Skeletal muscle satellite cell (primary cell): Measurements from ENCODE around the gene NAA40.

ENCODE experiments used
- H3K27me3 ChIP-seq: 2 replicates; pipeline ENCODE4 v1.7.0; 2013; ENCODE audit warnings: low read length; ENCODE audit not compliant: control insufficient read depth, insufficient read depth
- H3K36me3 ChIP-seq: 2 replicates; pipeline ENCODE4 v1.7.0; 2013; ENCODE audit warnings: mild to moderate bottlenecking, control low read depth, low read length; ENCODE audit not compliant: insufficient read depth
- H3K4me1 ChIP-seq: 2 replicates; pipeline ENCODE4 v1.7.0; 2013; ENCODE audit warnings: low read length; ENCODE audit not compliant: control insufficient read depth, insufficient read depth
- H3K4me2 ChIP-seq: 2 replicates; pipeline ENCODE4 v1.7.0; 2013; ENCODE audit warnings: mild to moderate bottlenecking, low read length
- H3K4me3 ChIP-seq: 2 replicates; pipeline ENCODE4 v1.7.0; 2013; ENCODE audit warnings: low read length
- H3K9ac ChIP-seq: 2 replicates; pipeline ENCODE4 v1.7.0; 2013; ENCODE audit warnings: mild to moderate bottlenecking, low read depth, low read length, moderate library complexity
- H3K9me3 ChIP-seq: replicated peaks from 2 replicates; pipeline ENCODE4 v1.7.0; 2013; ENCODE audit warnings: mild to moderate bottlenecking, control low read depth, low read length

NAA40 gene

GRCh38 chr11:63997104-63997700 is 58.4 kb downstream of the NAA40 start:
- Histone ChIP-seq H3K27me3 (no peaks in the 10 kb centered on the region), H3K4me1 (peaks cover 4% of the 10 kb centered on the region), H3K9me3 (no peaks in the 10 kb centered on the region), H3K4me2 (no peak overlapping the region), H3K36me3 (peaks cover 38% of the 10 kb centered on the region), H3K9ac (no peak overlapping the region), H3K4me3 (no peak overlapping the region)

GRCh38 chr11:63997801-63998337 is 59.1 kb downstream of the NAA40 start:
- peaks cover 38% of the 10 kb centered on the region for H3K36me3 ChIP-seq
- no peaks in the 10 kb centered on the region for H3K9me3 ChIP-seq
- H3K27me3 ChIP-seq, result no peaks in the 10 kb centered on the region
- no peak overlapping the region for H3K9ac ChIP-seq
- H3K4me1 ChIP-seq, result peaks cover 4% of the 10 kb centered on the region
- no peak overlapping the region for H3K4me3 ChIP-seq
- no peak overlapping the region for H3K4me2 ChIP-seq

DNA sequence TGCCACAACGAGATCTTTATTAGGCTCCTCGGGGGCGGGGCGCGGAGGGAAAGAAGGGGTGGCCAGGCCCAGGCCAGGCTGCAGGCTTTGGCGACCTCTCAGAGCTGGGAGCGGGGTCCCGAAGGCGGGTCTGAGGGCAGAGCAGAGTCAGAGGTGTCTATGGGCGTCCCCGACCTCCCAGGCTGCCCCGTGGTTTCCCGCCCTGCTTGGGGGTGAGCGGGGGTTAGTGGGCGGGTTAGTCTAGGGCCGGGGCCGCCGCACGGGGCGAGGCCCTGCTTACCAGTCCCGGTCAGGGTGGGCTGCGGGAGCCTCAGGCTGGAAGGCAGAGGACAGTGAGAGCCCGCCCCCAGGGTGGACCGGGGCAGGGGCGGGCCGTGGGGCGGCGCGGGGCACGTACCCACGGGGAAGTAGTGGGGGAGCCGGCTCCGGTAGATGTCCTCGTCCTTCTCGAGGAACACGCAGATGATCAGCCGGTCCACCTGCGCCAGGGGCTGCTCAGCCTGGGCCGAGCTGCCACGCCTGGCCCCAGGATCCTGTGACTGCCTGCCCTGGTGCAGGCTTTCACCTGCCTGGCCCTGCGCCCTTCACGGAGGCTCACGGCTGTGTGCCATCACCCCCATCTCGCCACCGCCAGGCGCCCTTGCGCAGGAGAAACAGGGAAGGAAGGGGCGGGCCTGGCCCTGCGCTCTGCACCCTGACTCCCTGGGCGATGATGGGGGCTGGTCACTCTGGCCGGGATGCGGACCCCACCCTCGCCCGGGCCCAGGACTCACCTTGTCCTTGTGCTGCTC is 60.0 kb downstream of the NAA40 start:
- peaks cover 38% of the 10 kb centered on the region for H3K36me3 ChIP-seq
- H3K27me3 ChIP-seq, result no peaks in the 10 kb centered on the region
- H3K4me2 ChIP-seq, result no peak overlapping the region
- no peak overlapping the region for H3K4me3 ChIP-seq
- peaks cover 4% of the 10 kb centered on the region for H3K4me1 ChIP-seq
- no peak overlapping the region for H3K9ac ChIP-seq
- no peaks in the 10 kb centered on the region for H3K9me3 ChIP-seq

DNA sequence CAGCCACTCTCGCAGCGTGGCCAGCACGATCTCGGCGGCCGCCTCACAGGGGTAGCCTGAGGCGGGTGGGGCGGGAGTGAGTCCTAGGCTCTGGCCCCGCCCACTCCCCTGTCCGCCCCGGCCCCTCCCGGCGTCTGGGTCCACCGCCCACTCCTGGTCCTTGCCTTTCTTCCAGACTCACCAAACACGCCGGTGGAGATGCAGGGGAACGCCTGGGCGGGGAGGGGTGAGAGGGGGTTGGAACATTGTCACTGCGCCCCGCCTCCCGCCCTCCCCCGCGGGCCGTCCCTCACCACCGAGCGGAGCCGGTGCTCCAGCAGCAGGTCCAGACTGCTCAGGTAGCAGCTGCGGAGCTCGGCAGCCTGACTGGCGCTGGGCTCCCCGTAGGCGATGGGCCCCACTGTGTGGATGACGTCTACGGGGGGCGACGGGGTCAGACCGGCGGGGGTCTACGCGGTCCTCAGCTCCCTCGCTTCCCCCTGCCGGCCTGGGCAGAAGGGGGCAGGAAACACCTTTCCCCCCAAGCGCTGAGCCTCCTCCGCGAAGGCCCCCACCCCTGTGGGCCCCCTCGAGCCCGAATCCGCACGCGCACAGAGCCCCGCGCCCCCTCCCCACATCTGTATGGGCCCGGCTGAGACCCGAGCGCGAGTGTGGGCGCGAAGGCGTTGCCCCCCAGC is 60.7 kb downstream of the NAA40 start:
- Histone ChIP-seq H3K4me3 (no peak overlapping the region), H3K36me3 (peaks cover 37% of the 10 kb centered on the region), H3K9ac (no peak overlapping the region), H3K9me3 (no peaks in the 10 kb centered on the region), H3K4me2 (no peak overlapping the region), H3K27me3 (no peaks in the 10 kb centered on the region), H3K4me1 (peaks cover 4% of the 10 kb centered on the region)

DNA sequence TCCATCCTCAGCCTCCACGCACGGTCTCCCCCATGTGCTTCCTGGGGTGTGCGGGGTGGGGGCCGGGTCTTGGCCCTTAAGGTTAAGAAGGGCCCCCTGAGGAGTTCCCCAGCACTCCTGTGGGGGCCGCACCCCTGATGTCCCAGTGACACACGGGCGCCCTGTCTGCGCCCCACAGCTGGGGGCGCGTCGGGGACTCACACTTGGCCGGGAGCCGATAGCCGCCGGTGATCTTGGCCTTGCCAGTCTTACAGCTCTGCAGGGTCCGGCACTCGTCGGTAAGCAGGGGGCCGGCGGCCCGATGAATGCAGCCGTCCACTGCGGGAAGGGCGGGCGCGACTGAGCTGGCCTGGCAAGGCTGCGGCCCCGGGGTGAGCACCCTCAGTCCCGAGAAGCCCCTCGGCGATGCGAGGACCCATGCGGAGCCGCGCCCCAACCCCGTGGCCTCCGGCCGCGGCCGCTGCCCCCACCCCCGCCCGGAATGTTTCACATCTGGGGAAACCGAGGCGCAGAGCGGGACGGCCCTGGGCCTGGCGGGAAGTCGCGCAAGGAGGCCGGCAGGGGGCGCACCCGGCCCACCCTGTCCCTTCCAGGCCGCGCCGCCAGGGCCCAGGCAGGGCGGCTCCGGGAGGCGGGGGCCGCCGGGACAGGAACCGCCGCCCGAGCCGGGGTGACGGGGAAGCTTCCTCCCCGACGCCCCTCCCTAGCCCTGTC is 61.4 kb downstream of the NAA40 start:
- Histone ChIP-seq H3K27me3 (no peaks in the 10 kb centered on the region), H3K4me1 (peaks cover 4% of the 10 kb centered on the region), H3K4me3 (no peak overlapping the region), H3K9me3 (no peaks in the 10 kb centered on the region), H3K4me2 (no peak overlapping the region), H3K9ac (no peak overlapping the region), H3K36me3 (peaks cover 32% of the 10 kb centered on the region)

DNA sequence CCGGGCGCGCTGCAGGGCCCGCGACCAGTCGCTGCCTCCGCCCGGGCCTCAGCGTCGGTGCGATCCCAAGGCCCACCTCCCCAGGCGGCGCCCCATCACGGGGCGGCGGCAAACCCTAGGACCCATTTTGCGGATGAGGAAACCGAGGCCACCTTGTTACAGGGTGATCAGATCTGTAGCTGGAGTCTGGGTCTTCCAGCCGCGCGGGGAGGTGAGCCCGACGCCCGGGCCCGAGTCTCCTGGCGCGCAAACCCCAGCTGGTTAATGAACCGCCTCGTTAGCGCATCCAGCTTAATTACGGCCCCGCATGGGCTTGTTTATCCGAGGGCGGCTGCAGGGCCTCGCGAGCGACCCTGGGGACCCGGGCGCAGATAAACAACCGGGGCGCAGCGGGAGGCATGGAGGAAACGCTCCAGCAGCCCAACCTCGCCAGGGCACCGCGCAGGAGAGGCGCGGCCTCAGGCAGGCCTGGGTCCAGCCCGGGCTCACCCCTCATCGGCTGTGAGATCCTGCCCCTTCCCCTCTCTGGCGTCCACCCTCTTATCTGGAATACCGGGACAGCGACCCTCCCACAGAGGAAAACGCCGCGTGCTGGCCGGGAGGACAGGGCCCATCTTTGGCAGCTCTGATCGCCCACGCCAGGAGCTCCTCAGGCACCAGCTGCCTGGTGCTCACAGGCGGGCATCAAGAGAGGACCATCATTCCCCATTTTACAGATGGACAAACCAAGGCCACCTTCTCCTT is 62.1 kb downstream of the NAA40 start:
- Histone ChIP-seq H3K9me3 (no peaks in the 10 kb centered on the region), H3K27me3 (no peaks in the 10 kb centered on the region), H3K9ac (no peak overlapping the region), H3K4me1 (peaks cover 4% of the 10 kb centered on the region), H3K4me3 (no peak overlapping the region), H3K36me3 (peaks cover 32% of the 10 kb centered on the region), H3K4me2 (no peak overlapping the region)

GRCh38 chr11:64001484-64002420 is 63.0 kb downstream of the NAA40 start:
- H3K4me2 ChIP-seq, result no peak overlapping the region
- no peak overlapping the region for H3K9ac ChIP-seq
- no peaks in the 10 kb centered on the region for H3K27me3 ChIP-seq
- H3K36me3 ChIP-seq, result peaks cover 26% of the 10 kb centered on the region
- no peak overlapping the region for H3K4me3 ChIP-seq
- H3K9me3 ChIP-seq, result no peaks in the 10 kb centered on the region
- H3K4me1 ChIP-seq, result peaks cover 6% of the 10 kb centered on the region

GRCh38 chr11:64003807-64004589 is 65.2 kb downstream of the NAA40 start:
- Histone ChIP-seq H3K36me3 (peaks cover 7% of the 10 kb centered on the region), H3K4me3 (no peak overlapping the region), H3K4me2 (no peak overlapping the region), H3K27me3 (no peaks in the 10 kb centered on the region), H3K4me1 (peaks cover 20% of the 10 kb centered on the region), H3K9ac (no peak overlapping the region), H3K9me3 (no peaks in the 10 kb centered on the region)

- no peaks in the 10 kb centered on the region for H3K9me3 ChIP-seq
- H3K36me3 ChIP-seq, result peaks cover 7% of the 10 kb centered on the region
- no peak overlapping the region for H3K4me2 ChIP-seq
- H3K9ac ChIP-seq, result no peak overlapping the region
- H3K4me3 ChIP-seq, result no peak overlapping the region
- peaks cover 20% of the 10 kb centered on the region for H3K4me1 ChIP-seq
- H3K27me3 ChIP-seq, result no peaks in the 10 kb centered on the region
These were observed 65.8 kb downstream of the NAA40 start for GRCh38 chr11:64004590-64004984.
